HL-60 (cell line): Measurements from ENCODE around the gene POU2F3.

Experiments
- POLR2AphosphoS5 ChIP-seq: IDR thresholded peaks from 2 replicates; pipeline ENCODE4 v1.6.1; 2012; ENCODE audit warnings: low read depth
- TF ChIP-seq, protein P1 (sequence below): IDR thresholded peaks from one replicate; pipeline ENCODE4 v1.5.1; 2011; ENCODE audit warnings: low read length, control low read depth, inconsistent platforms; ENCODE audit not compliant: insufficient read depth

GRCh38 chr11:120303004-120303637, 63.2 kb downstream of the POU2F3 start:
- TF ChIP-seq, protein P1, sequence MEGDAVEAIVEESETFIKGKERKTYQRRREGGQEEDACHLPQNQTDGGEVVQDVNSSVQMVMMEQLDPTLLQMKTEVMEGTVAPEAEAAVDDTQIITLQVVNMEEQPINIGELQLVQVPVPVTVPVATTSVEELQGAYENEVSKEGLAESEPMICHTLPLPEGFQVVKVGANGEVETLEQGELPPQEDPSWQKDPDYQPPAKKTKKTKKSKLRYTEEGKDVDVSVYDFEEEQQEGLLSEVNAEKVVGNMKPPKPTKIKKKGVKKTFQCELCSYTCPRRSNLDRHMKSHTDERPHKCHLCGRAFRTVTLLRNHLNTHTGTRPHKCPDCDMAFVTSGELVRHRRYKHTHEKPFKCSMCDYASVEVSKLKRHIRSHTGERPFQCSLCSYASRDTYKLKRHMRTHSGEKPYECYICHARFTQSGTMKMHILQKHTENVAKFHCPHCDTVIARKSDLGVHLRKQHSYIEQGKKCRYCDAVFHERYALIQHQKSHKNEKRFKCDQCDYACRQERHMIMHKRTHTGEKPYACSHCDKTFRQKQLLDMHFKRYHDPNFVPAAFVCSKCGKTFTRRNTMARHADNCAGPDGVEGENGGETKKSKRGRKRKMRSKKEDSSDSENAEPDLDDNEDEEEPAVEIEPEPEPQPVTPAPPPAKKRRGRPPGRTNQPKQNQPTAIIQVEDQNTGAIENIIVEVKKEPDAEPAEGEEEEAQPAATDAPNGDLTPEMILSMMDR, result peak; percentile 96
- TF ChIP-seq POLR2AphosphoS5, result no peak
